ENCODE data around the gene PRLH. TPM values are rescaled to one million over a fixed set of nuclear protein-coding genes. Genes with fewer than 3 reads are reported as not detected.

PRLH gene
- total RNA-seq, 5 donors from 2014 or later (not counting 1 experiment from before 2014, with no cell fraction given): not detected

DNA sequence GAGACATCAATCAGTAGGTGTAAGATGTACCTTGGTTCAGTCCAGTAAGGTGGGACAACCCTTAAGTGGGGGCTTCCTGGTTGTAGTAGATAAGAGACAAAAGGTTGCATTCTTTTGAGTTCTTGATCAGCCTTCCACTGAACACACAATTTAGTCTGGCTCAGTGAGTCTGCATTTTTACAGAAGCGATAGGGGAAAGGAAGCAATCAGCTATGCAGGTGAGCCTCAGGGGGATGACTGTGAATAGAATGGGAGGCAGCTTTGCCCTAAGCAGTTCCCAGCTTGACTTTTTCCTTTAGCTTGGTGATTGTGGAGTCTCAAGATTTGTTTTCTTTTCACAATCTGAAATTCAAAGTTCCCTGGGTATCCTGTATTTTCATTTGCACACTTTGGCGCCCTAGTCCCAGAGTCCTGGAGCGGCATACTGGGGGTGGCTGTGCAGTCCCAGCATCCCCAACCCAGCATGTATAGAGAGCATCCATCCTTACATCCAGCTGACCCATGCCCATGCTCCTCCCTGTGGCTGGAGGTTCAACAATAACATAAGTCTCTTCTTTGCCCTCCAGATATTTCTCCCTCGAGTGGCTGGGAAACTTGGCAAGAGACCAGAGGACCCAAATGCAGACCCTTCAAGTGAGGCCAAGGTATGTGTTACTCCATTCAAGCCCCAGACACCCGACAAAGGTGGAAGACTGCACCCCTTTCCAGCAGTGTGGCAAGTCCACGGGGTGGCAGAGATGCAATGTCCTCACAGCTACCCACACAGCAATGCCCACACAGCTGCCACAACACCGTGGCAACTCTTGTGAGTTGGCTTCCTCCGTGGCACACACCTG is 20.1 kb upstream of the PRLH start:
- H3K27ac Mint-ChIP-seq: no peak overlapping the region
- no peaks in the 10 kb centered on the region for H3K9me3 Mint-ChIP-seq
- H3K27ac ChIP-seq (ENCODE audit: low read length): no peak overlapping the region
- DNase-seq: no peak
- no peak overlapping the region for H3K4me3 ChIP-seq (ENCODE audit: control insufficient read depth in 1 of 2, extremely low read depth in 1 of 2, low read length in 1 of 2)
- no peaks in the 10 kb centered on the region for H3K4me1 Mint-ChIP-seq
- ChIA-PET POLR2A (no interaction called here), CTCF (no interaction called here)
- no peaks in the 10 kb centered on the region for H3K4me1 ChIP-seq (ENCODE audit: control insufficient read depth in 1 of 2, extremely low read depth in 1 of 2, insufficient read depth in 2 of 2, low read length in 2 of 2)
- H3K36me3 Mint-ChIP-seq: no peaks in the 10 kb centered on the region
- H3K9me3 ChIP-seq: no peaks in the 10 kb centered on the region
- no peak for ATAC-seq (replicated peaks in 1 of 4)
- H3K27me3 ChIP-seq (replicated peaks in 1 of 2; ENCODE audit: control insufficient read depth in 2 of 2, extremely low read depth in 1 of 2, insufficient read depth in 2 of 2, low read length in 1 of 2): peaks cover 0 to 13% of the 10 kb centered on the region in 2 experiments
- WGBS (ENCODE audit: insufficient coverage): 85% methylated on average over 2 of the region's 8 CpGs
- no peaks in the 10 kb centered on the region for H3K36me3 ChIP-seq (ENCODE audit: control insufficient read depth in 2 of 2, extremely low read depth in 1 of 2, insufficient read depth in 1 of 2, low read length in 1 of 2)
- H3K4me3 Mint-ChIP-seq: no peak overlapping the region
- peaks cover 3 to 5% of the 10 kb centered on the region in 2 donors for H3K27me3 Mint-ChIP-seq

DNA sequence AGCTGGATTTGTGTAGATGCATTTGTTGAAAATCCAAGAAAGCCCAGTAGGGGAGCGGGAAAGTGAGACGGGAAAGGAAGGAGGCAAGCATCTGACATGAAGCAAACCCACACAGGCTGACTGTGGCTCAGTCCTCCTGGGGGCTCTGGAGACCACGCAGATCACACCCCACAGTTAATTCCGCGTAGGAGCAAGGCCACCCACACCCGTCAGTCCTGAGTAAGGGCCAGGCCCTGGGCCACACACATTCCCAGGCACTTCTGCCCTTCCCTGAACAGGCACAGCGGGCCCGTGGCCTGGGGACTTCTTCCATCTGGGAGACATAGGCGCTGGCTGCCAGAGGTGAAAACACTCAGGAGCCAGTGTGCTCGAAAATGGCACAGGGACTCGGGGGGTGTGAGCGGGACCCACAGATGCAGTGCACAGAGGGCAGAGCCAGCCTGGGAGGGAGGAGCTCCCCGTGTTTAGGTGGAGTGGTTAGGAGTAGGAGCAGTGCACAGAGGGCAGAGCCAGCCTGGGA is 19.4 kb upstream of the PRLH start:
- Mint-ChIP-seq H3K4me3 (no peak overlapping the region), H3K9me3 (no peaks in the 10 kb centered on the region), H3K36me3 (no peaks in the 10 kb centered on the region), H3K27ac (no peak overlapping the region), H3K27me3 (peaks cover 0 to 5% of the 10 kb centered on the region in 2 donors), H3K4me1 (no peaks in the 10 kb centered on the region)
- POLR2A ChIA-PET: no interaction called here
- Histone ChIP-seq H3K27ac (ENCODE audit: low read length) (no peak overlapping the region), H3K27me3 (replicated peaks in 1 of 2; ENCODE audit: control insufficient read depth in 2 of 2, extremely low read depth in 1 of 2, insufficient read depth in 2 of 2, low read length in 1 of 2) (peaks cover 0 to 11% of the 10 kb centered on the region in 2 experiments), H3K4me1 (ENCODE audit: control insufficient read depth in 1 of 2, extremely low read depth in 1 of 2, insufficient read depth in 2 of 2, low read length in 2 of 2) (no peaks in the 10 kb centered on the region), H3K4me3 (ENCODE audit: control insufficient read depth in 1 of 2, extremely low read depth in 1 of 2, low read length in 1 of 2) (no peak overlapping the region), H3K36me3 (ENCODE audit: control insufficient read depth in 2 of 2, extremely low read depth in 1 of 2, insufficient read depth in 1 of 2, low read length in 1 of 2) (no peaks in the 10 kb centered on the region), H3K9me3 (no peaks in the 10 kb centered on the region)
- WGBS (ENCODE audit: insufficient coverage): 87% methylated on average over 10 of the region's 13 CpGs
- CTCF ChIA-PET: no interaction called here
- ATAC-seq (replicated peaks in 1 of 4): no peak
- DNase-seq: no peak

DNA sequence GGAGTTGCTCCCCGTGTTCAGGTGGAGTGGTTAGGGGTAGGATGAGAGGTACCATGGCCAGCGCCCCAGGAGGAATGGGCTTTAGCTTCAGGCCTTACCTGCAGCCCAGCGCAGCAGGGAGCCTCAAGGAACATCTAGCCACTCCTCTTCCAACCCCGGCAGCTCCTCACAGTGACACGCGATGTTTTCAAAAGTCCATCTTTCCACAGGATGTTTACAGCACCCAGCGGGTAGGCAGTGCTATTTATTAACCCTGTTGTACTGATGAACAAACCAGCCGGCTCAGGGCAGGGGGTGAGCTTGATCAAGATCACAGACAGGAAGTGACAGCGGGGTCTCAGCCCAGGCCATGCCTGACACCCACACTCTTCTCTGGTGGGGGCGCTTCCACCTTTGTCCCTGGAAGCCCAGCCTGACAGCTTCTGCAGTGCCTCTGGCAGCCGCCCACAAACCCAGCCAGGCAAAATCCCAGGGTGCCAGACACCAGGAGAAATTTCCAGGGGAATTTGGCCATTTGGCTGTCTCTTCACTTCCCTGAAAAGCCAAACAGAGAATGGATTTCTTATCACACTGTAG is 18.4 kb upstream of the PRLH start:
- H3K4me3 Mint-ChIP-seq: no peak overlapping the region
- 37% methylated on average over 5 of the region's 11 CpGs for WGBS (ENCODE audit: insufficient coverage)
- ATAC-seq (replicated peaks in 1 of 4): no peak
- no peaks in the 10 kb centered on the region for H3K36me3 Mint-ChIP-seq
- H3K9me3 Mint-ChIP-seq: no peaks in the 10 kb centered on the region
- H3K27ac Mint-ChIP-seq: no peak overlapping the region
- Histone ChIP-seq H3K27me3 (replicated peaks in 1 of 2; ENCODE audit: control insufficient read depth in 2 of 2, extremely low read depth in 1 of 2, insufficient read depth in 2 of 2, low read length in 1 of 2) (peaks cover 0 to 8% of the 10 kb centered on the region in 2 experiments), H3K4me1 (ENCODE audit: control insufficient read depth in 1 of 2, extremely low read depth in 1 of 2, insufficient read depth in 2 of 2, low read length in 2 of 2) (no peaks in the 10 kb centered on the region), H3K27ac (ENCODE audit: low read length) (no peak overlapping the region), H3K4me3 (ENCODE audit: control insufficient read depth in 1 of 2, extremely low read depth in 1 of 2, low read length in 1 of 2) (no peak overlapping the region), H3K36me3 (ENCODE audit: control insufficient read depth in 2 of 2, extremely low read depth in 1 of 2, insufficient read depth in 1 of 2, low read length in 1 of 2) (no peaks in the 10 kb centered on the region), H3K9me3 (no peaks in the 10 kb centered on the region)
- no peak for DNase-seq
- no peaks in the 10 kb centered on the region for H3K4me1 Mint-ChIP-seq
- H3K27me3 Mint-ChIP-seq: peaks cover 0 to 5% of the 10 kb centered on the region in 2 donors
- ChIA-PET CTCF (no interaction called here), POLR2A (no interaction called here)

DNA sequence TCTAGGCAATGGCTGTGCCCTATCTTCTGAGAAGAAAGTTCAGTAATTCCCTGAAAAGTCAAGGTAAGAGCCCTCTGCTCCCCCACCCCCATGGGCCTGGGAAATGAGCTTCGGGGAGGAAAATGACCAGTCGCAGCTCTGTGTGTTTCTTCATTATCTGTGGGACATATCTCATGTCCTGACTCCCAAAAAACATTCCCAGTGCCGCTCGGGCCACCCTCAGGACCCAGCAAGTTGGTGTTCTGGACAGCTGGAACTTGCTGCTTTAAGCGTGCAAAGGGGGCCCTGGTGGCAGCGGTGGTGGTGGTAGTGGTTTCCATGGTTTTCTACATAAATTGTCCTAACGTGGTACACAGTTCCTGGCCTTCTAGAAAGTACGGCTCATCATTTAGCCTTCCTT is 17.2 kb upstream of the PRLH start:
- no peak for ATAC-seq (replicated peaks in 1 of 4)
- DNase-seq: no peak
- Histone ChIP-seq H3K4me3 (ENCODE audit: control insufficient read depth in 1 of 2, extremely low read depth in 1 of 2, low read length in 1 of 2) (no peak overlapping the region), H3K27me3 (replicated peaks in 1 of 2; ENCODE audit: control insufficient read depth in 2 of 2, extremely low read depth in 1 of 2, insufficient read depth in 2 of 2, low read length in 1 of 2) (peaks cover 0 to 11% of the 10 kb centered on the region in 2 experiments), H3K4me1 (ENCODE audit: control insufficient read depth in 1 of 2, extremely low read depth in 1 of 2, insufficient read depth in 2 of 2, low read length in 2 of 2) (no peaks in the 10 kb centered on the region), H3K9me3 (no peaks in the 10 kb centered on the region), H3K36me3 (ENCODE audit: control insufficient read depth in 2 of 2, extremely low read depth in 1 of 2, insufficient read depth in 1 of 2, low read length in 1 of 2) (no peaks in the 10 kb centered on the region), H3K27ac (ENCODE audit: low read length) (no peak overlapping the region)
- H3K9me3 Mint-ChIP-seq: no peaks in the 10 kb centered on the region
- H3K36me3 Mint-ChIP-seq: no peaks in the 10 kb centered on the region
- ChIA-PET CTCF (interaction anchor here in 1 of 2 donors (1.2 kb wide), 1 partner anchor 196 kb away, joined by 3 read pairs; no protein-coding TSS in a partner anchor), POLR2A (no interaction called here)
- WGBS (ENCODE audit: insufficient coverage): 74% methylated on average over 6 of the region's 8 CpGs
- no peak overlapping the region for H3K4me3 Mint-ChIP-seq
- peaks cover 5 to 7% of the 10 kb centered on the region in 2 donors for H3K27me3 Mint-ChIP-seq
- no peak overlapping the region for H3K27ac Mint-ChIP-seq
- H3K4me1 Mint-ChIP-seq: no peaks in the 10 kb centered on the region

DNA sequence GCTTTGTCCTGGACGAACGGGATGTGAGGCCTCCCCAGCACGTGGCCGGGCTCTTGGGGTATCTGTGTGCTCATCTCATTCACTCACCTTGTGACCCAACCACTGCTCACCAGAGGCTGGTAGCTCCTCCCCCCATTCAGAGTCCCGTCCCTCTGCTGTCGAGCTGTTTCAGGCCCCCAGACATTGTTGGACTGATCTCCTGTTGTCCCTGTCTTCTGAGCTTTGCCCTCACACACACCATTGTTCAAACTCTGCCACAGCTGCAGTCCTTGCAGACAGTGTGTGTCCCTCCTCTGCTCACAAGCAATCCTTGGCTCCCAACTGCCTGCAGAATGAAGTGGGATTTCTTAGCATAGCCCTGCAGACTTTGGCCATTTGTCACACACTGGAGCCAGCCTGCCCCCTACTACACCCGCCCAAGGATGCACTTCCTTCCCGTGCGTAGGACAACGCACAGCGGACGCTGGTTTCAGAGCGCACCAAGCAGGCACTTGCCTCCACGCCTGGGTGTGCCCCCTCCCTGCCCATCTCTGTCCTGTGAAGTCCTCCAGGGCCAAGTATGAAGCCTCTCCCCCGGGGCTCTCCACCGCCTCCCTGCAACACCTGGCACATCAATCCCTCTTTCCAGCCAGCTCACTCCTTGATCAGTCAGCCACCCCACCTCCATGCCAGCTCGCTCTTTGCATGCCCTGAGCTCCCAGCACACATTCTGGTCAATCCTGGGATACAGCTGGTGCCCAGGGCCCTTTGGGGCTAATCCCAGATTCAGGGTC is 16.5 kb upstream of the PRLH start:
- H3K9me3 Mint-ChIP-seq: peaks cover 0 to 2% (median 0%) of the 10 kb centered on the region in 3 donors
- H3K4me3 ChIP-seq (ENCODE audit: control insufficient read depth in 1 of 2, extremely low read depth in 1 of 2, low read length in 1 of 2): no peak overlapping the region
- no peak overlapping the region for H3K27ac ChIP-seq (ENCODE audit: low read length)
- no peaks in the 10 kb centered on the region for H3K36me3 Mint-ChIP-seq
- no peaks in the 10 kb centered on the region for H3K9me3 ChIP-seq
- no peak for ATAC-seq (replicated peaks in 1 of 4)
- ChIA-PET CTCF (interaction anchor here in 1 of 2 donors (1.2 kb wide), 1 partner anchor 195 kb away, joined by 3 read pairs; no protein-coding TSS in a partner anchor), POLR2A (no interaction called here)
- no peak overlapping the region for H3K27ac Mint-ChIP-seq
- no peaks in the 10 kb centered on the region for H3K4me1 Mint-ChIP-seq
- H3K36me3 ChIP-seq (ENCODE audit: control insufficient read depth in 2 of 2, extremely low read depth in 1 of 2, insufficient read depth in 1 of 2, low read length in 1 of 2): no peaks in the 10 kb centered on the region
- no peak overlapping the region for H3K4me3 Mint-ChIP-seq
- no peak for DNase-seq
- peaks cover 0 to 13% of the 10 kb centered on the region in 2 experiments for H3K27me3 ChIP-seq (replicated peaks in 1 of 2; ENCODE audit: control insufficient read depth in 2 of 2, extremely low read depth in 1 of 2, insufficient read depth in 2 of 2, low read length in 1 of 2)
- 73% methylated on average over 17 of the region's 17 CpGs for WGBS (ENCODE audit: insufficient coverage)
- H3K4me1 ChIP-seq (ENCODE audit: control insufficient read depth in 1 of 2, extremely low read depth in 1 of 2, insufficient read depth in 2 of 2, low read length in 2 of 2): no peaks in the 10 kb centered on the region
- peaks cover 5 to 7% of the 10 kb centered on the region in 2 donors for H3K27me3 Mint-ChIP-seq

DNA sequence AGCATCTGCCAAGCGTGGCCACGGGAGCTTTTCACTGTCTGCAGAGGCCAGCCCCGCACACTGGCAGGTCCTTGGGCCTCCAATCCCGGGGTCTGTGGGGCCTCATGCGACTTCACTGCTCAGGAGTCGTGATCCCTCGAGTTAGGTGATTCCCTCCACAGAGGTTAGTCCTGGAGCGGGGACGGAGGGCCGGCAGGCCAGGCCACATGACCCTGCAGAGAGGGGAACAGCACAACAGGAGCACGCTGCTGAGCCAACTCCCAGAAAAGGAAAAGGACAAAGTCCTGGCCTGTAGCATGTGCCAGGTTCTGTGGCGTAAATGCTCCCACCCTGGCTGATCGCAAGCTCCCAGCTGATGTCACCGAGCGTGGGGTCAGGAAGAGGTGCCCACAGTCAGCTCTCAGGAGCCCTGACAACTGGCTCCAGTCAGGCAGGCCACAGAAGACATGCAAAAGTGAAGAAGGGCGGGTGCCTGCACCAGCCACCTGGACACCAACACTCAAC is 15.3 kb upstream of the PRLH start:
- Mint-ChIP-seq H3K27me3 (peaks cover 5 to 7% of the 10 kb centered on the region in 2 donors), H3K27ac (no peak overlapping the region), H3K4me3 (no peak overlapping the region), H3K9me3 (peaks cover under 1 to 8% (median 5%) of the 10 kb centered on the region in 3 donors), H3K4me1 (no peaks in the 10 kb centered on the region), H3K36me3 (no peaks in the 10 kb centered on the region)
- Histone ChIP-seq H3K27me3 (replicated peaks in 1 of 2; ENCODE audit: control insufficient read depth in 2 of 2, extremely low read depth in 1 of 2, insufficient read depth in 2 of 2, low read length in 1 of 2) (peaks cover 0 to 16% of the 10 kb centered on the region in 2 experiments), H3K27ac (ENCODE audit: low read length) (no peak overlapping the region), H3K4me1 (ENCODE audit: control insufficient read depth in 1 of 2, extremely low read depth in 1 of 2, insufficient read depth in 2 of 2, low read length in 2 of 2) (no peaks in the 10 kb centered on the region), H3K4me3 (ENCODE audit: control insufficient read depth in 1 of 2, extremely low read depth in 1 of 2, low read length in 1 of 2) (no peak overlapping the region), H3K9me3 (no peaks in the 10 kb centered on the region), H3K36me3 (ENCODE audit: control insufficient read depth in 2 of 2, extremely low read depth in 1 of 2, insufficient read depth in 1 of 2, low read length in 1 of 2) (no peaks in the 10 kb centered on the region)
- 84% methylated on average over 15 of the region's 16 CpGs for WGBS (ENCODE audit: insufficient coverage)
- DNase-seq (no peak), ATAC-seq (replicated peaks in 1 of 4) (no peak)
- ChIA-PET POLR2A (no interaction called here), CTCF (no interaction called here)
